Tibial nerve (tissue), 4 donors: ENCODE data around the gene AP2A2. TPM values are rescaled to one million over a fixed set of nuclear protein-coding genes. Genes with fewer than 3 reads are reported as not detected.

Experiments used
- DNase-seq, 2 donors: peaks; one replicate each; pipeline ENCODE4 v3.0.0-alpha.2; 2019; ENCODE audit warnings: low spot score in 2 of 2
- H3K27ac ChIP-seq, 4 donors: fragments of 200-600 bp; sonication (generic) in 3 of 4; one replicate each; pipeline ENCODE4 v1.5.1; 2017 to 2019; ENCODE audit warnings: mild to moderate bottlenecking in 1 of 4
- H3K27me3 ChIP-seq, 2 donors: fragments of 200-600 bp; sonication (generic) in 1 of 2; one replicate each; pipeline versions ENCODE4 v1.5.1 to v1.6.0; 2017 to 2019
- H3K36me3 ChIP-seq, 3 donors: fragments of 200-600 bp; sonication (generic); one replicate each; pipeline ENCODE4 v1.5.1; 2018 to 2019
- H3K4me1 ChIP-seq, 4 donors: fragments of 200-600 bp; sonication (generic) in 3 of 4; one replicate each; pipeline ENCODE4 v1.5.1; 2017 to 2019
- H3K4me3 ChIP-seq, 4 donors: fragments of 200-600 bp; sonication (generic) in 3 of 4; one replicate each; pipeline ENCODE4 v1.5.1; 2017 to 2019; ENCODE audit warnings: mild to moderate bottlenecking in 1 of 4, moderate library complexity in 1 of 4
- H3K9me3 ChIP-seq, 4 donors: fragments of 200-600 bp; sonication (generic) in 3 of 4; one replicate each; pipeline ENCODE4 v1.5.1; 2017 to 2019
- CTCF ChIP-seq, 5 experiments: fragments of 200-600 bp in 3 of 5; fragments of 450-650 bp in 2 of 5; sonication (generic) in 3 of 5; IDR thresholded peaks; one replicate each; pipeline ENCODE4 v1.5.1; 2016 to 2019; ENCODE audit warnings: antibody characterized with exemption in 5 of 5, mild to moderate bottlenecking in 3 of 5, moderate library complexity in 2 of 5
- EP300 ChIP-seq, 2 donors: sonication (generic); formaldehyde crosslinking; IDR thresholded peaks; one replicate each; pipeline ENCODE4 v1.6.1; 2017; ENCODE audit warnings: antibody characterized with exemption in 2 of 2, mild to moderate bottlenecking in 1 of 2
- POLR2A ChIP-seq, 2 donors: fragments of 450-650 bp; IDR thresholded peaks; one replicate each; pipeline ENCODE4 v1.6.1; 2017; ENCODE audit warnings: antibody characterized with exemption in 2 of 2, mild to moderate bottlenecking in 2 of 2, moderate library complexity in 2 of 2
- WGBS, 2 donors: methylation state at CpG; one replicate each; pipeline ENCODE4 v1.1.5; 2018; 5-methylcytosine and 5-hydroxymethylcytosine counted together
- total RNA-seq, 4 donors: library from RNA; depleted of rRNA; stranded (reverse); fragments of >200 nt; gene quantifications; one replicate each; pipeline ENCODE4 v1.1.0, GENCODE V29; 2016

Gene AP2A2
- total RNA-seq, 4 donors from 2014 or later = 70.8 to 136 (median 90.3) TPM

GRCh38 chr11:1041936-1042608 lies 116.4 kb downstream of the AP2A2 start:
- WGBS, 2 donors = 63 to 64% methylated on average over 15 to 18 of the region's 18 CpGs
- no peaks in the 10 kb centered on the region for H3K9me3 ChIP-seq
- H3K27me3 ChIP-seq = peaks cover 0 to 53% of the 10 kb centered on the region in 2 donors
- H3K4me3 ChIP-seq = no peak overlapping the region
- no peak for TF ChIP-seq POLR2A (IDR thresholded peaks at IDR 0.05)
- no peak for TF ChIP-seq EP300 (IDR thresholded peaks at IDR 0.05)
- no peak for TF ChIP-seq CTCF (IDR thresholded peaks at IDR 0.05)
- no peaks in the 10 kb centered on the region for H3K4me1 ChIP-seq
- no peak for DNase-seq
- no peaks in the 10 kb centered on the region for H3K36me3 ChIP-seq
- no peak overlapping the region for H3K27ac ChIP-seq

- 84 to 87% methylated on average over 16 to 26 of the region's 26 CpGs for WGBS, 2 donors
- TF ChIP-seq EP300 (IDR thresholded peaks at IDR 0.05) (no peak), CTCF (IDR thresholded peaks at IDR 0.05) (no peak)
- Histone ChIP-seq H3K36me3 (no peaks in the 10 kb centered on the region), H3K4me1 (no peaks in the 10 kb centered on the region), H3K27ac (no peak overlapping the region), H3K27me3 (peaks cover 0 to 51% of the 10 kb centered on the region in 2 donors), H3K9me3 (no peaks in the 10 kb centered on the region), H3K4me3 (no peak overlapping the region)
- no peak for DNase-seq
These were observed 117.2 kb downstream of the AP2A2 start for GRCh38 chr11:1042626-1043562.

- no peak overlapping the region for H3K27ac ChIP-seq
- TF ChIP-seq EP300 (IDR thresholded peaks at IDR 0.05) (no peak), CTCF (IDR thresholded peaks at IDR 0.05) (no peak), POLR2A (IDR thresholded peaks at IDR 0.05) (no peak)
- no peaks in the 10 kb centered on the region for H3K36me3 ChIP-seq
- no peak overlapping the region for H3K4me3 ChIP-seq
- DNase-seq = no peak
- peaks cover 0 to 53% of the 10 kb centered on the region in 2 donors for H3K27me3 ChIP-seq
- no peaks in the 10 kb centered on the region for H3K9me3 ChIP-seq
- no peaks in the 10 kb centered on the region for H3K4me1 ChIP-seq
- WGBS, 2 donors = 86 to 87% methylated on average over 19 to 20 of the region's 20 CpGs
These were observed 118.0 kb downstream of the AP2A2 start for GRCh38 chr11:1043563-1044096.

GRCh38 chr11:1044160-1044559 lies 118.5 kb downstream of the AP2A2 start:
- Histone ChIP-seq H3K36me3 (no peaks in the 10 kb centered on the region), H3K4me3 (no peak overlapping the region), H3K27me3 (peaks cover 0 to 58% of the 10 kb centered on the region in 2 donors), H3K4me1 (no peaks in the 10 kb centered on the region), H3K27ac (no peak overlapping the region), H3K9me3 (no peaks in the 10 kb centered on the region)
- no peak for DNase-seq
- TF ChIP-seq POLR2A (IDR thresholded peaks at IDR 0.05) (no peak), CTCF (IDR thresholded peaks at IDR 0.05) (no peak), EP300 (IDR thresholded peaks at IDR 0.05) (no peak)
- WGBS, 2 donors = 67 to 75% methylated on average over 6 of the region's 6 CpGs
